ENCODE measurements around the gene FNIP1. TPM values are rescaled to one million over a fixed set of nuclear protein-coding genes. Genes with fewer than 3 reads are reported as not detected.

FNIP1 gene
- total and polyA plus RNA-seq, 2 of the 13 experiments (the other 11 are each of a cell fraction or from before 2014, with no cell fraction given), result 10.9 to 29.3 TPM

- Histone ChIP-seq H2AFZ (ENCODE audit: low read length) (no peak overlapping the region), H3K4me3 (replicated peaks in 1 of 3; ENCODE audit: insufficient read depth in 1 of 3, low read depth in 2 of 3, low read length in 3 of 3) (no peak overlapping the region), H3K79me2 (ENCODE audit: insufficient read depth, low read length) (no peaks in the 10 kb centered on the region), H3K27ac (ENCODE audit: extremely low read length, insufficient read depth, low read length) (no peak overlapping the region), H3K9me3 (ENCODE audit: low read length) (no peaks in the 10 kb centered on the region), H3K36me3 (replicated peaks in 1 of 2; ENCODE audit: control insufficient read depth in 1 of 2, insufficient read depth in 2 of 2, low read length in 2 of 2) (no peaks in the 10 kb centered on the region), H3K27me3 (ENCODE audit: control insufficient read depth in 1 of 2, insufficient read depth in 2 of 2, low read length in 2 of 2) (no peaks in the 10 kb centered on the region), H3K4me2 (ENCODE audit: low read depth, low read length) (no peak overlapping the region), H3K4me1 (ENCODE audit: insufficient read depth, low read length) (peaks cover 13% of the 10 kb centered on the region), H4K20me1 (ENCODE audit: insufficient read depth, low read length) (no peaks in the 10 kb centered on the region), H3K9ac (ENCODE audit: insufficient read depth, low read depth, low read length) (no peak overlapping the region)
- no peak for ATAC-seq
- in situ Hi-C loops (cut with HindIII; ENCODE audit: extremely low pct_ligation_motif_present, low pct_unique_long_range_greater_than_20kb), result no loop called here
- no TSS peak for BruUV-seq (replicated peaks)
- intact Hi-C loops (cut with micrococcal nuclease; ENCODE audit: unreplicated experiment), result no loop called here
- POLR2A ChIA-PET, result interaction anchor here (1.1 kb wide), 1 partner anchor 28 kb away, joined by 4 read pairs; the partner anchor contains the start of gene FNIP1
- WGBS (ENCODE audit: low lambda C conversion rate), result 57% methylated on average over 1 of the region's 1 CpG
- CTCF ChIA-PET (ENCODE audit: low intra/inter-chr PET ratio, low total read pairs), result no interaction called here
- DNase-seq (ENCODE audit: low spot score), result no peak
- no peak for FAIRE-seq
- no peak for TF ChIP-seq ZNF367 (CRISPR knock-in tag; IDR thresholded peaks at IDR 0.05; ENCODE audit: borderline replicate concordance)
- TF ChIP-seq RBM39 (IDR thresholded peaks at IDR 0.05; ENCODE audit: low read depth, low read length, poor library complexity, severe bottlenecking), result no peak
- TF ChIP-seq ARID4A (CRISPR knock-in tag; IDR thresholded peaks at IDR 0.05; ENCODE audit: borderline replicate concordance), result no peak
- no peak for TF ChIP-seq ZBTB43 (CRISPR knock-in tag; conservative IDR thresholded peaks at IDR 0.05)
- no peak for TF ChIP-seq ZNF746 (CRISPR knock-in tag; IDR thresholded peaks at IDR 0.05)
- no peak for TF ChIP-seq ZNF75D (CRISPR knock-in tag; IDR thresholded peaks at IDR 0.05; ENCODE audit: borderline replicate concordance)
- no peak for TF ChIP-seq ZNF12 (CRISPR knock-in tag; IDR thresholded peaks at IDR 0.05)
- no peak for TF ChIP-seq ZNF770 (CRISPR knock-in tag; IDR thresholded peaks at IDR 0.05)
- TF ChIP-seq ZNF543 (CRISPR knock-in tag; IDR thresholded peaks at IDR 0.05), result no peak
- no peak for TF ChIP-seq TFDP2 (CRISPR knock-in tag; IDR thresholded peaks at IDR 0.05)
- no peak for TF ChIP-seq ZNF101 (CRISPR knock-in tag; IDR thresholded peaks at IDR 0.05; ENCODE audit: borderline replicate concordance, low read depth)
- TF ChIP-seq, protein P1, sequence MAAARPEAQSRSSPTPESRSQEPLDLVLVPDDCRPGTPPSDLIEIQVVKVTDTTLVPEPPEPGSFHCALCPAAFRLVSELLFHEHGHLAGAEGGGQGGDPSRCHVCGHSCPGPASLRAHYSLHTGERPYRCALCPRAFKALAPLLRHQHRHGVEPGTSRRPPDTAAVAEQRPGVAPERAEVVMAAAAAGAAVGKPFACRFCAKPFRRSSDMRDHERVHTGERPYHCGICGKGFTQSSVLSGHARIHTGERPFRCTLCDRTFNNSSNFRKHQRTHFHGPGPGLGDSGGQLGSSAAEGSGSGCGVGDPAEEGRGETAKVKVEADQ (CRISPR knock-in tag; IDR thresholded peaks at IDR 0.05; ENCODE audit: borderline replicate concordance), result no peak
- TF ChIP-seq MATR3 (CRISPR knock-in tag; IDR thresholded peaks at IDR 0.05), result no peak
- no peak for TF ChIP-seq GZF1 (CRISPR knock-in tag; IDR thresholded peaks at IDR 0.05)
- no peak for TF ChIP-seq CBFB (CRISPR knock-in tag; IDR thresholded peaks at IDR 0.05)
- TF ChIP-seq NFYC (CRISPR knock-in tag; IDR thresholded peaks at IDR 0.05), result no peak
Measured at GRCh38 chr5:131824631-131825030, 27.8 kb upstream of the FNIP1 start.

Measured in HepG2 (cell line).